ENCODE data around the gene ATCAY. TPM values are rescaled to one million over a fixed set of nuclear protein-coding genes. Genes with fewer than 3 reads are reported as not detected.
"Not testable (repeated sequence)": the region's sequence is repeated elsewhere in the genome, so short reads cannot be mapped to it uniquely, and the experiment has no call there.

ATCAY gene
- polyA plus RNA-seq, 2 of the 4 experiments (the other 2 are of a cell fraction): 0.06 TPM; not detected in 1

DNA sequence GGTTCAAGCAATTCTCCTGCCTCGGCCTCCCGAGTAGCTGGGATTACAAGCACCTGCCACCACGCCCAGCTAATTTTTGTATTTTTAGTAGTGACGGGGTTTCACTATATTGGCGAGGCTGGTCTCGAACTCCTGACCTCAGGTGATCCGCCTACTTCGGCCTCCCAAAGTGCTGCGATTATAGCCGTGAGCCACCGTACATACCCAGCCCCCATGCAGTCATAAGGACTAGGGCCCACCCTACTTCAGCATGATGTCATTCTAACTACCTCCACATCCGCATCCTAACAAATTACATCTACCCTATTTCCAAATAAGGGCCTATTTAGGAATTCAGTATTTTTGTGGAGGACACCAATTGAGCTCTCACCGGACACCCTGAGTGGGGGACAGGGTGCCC, 74.8 kb downstream of the ATCAY start:
- H3K4me3 ChIP-seq; ATAC-seq; H3K9me3 ChIP-seq; H3K4me1 ChIP-seq; H3K27ac ChIP-seq; FAIRE-seq; DNase-seq (ENCODE audit: low read depth in 1 of 2, low spot score in 1 of 2); POLR2A ChIA-PET; H3K4me2 ChIP-seq: not testable (repeated sequence)
- TF ChIP-seq POLR2AphosphoS2 (conservative IDR thresholded peaks at IDR 0.05; ENCODE audit: low read length): 0 out of 2 replicates have a peak, but pooled peaks have one; percentile 26
- 91% methylated on average over 12 of the region's 13 CpGs for WGBS (ENCODE audit: missing lambda C conversion rate)
- CTCF ChIA-PET: interaction anchor here (1.0 kb wide), 1 partner anchor 134 kb away, joined by 4 read pairs; no protein-coding TSS in a partner anchor

DNA sequence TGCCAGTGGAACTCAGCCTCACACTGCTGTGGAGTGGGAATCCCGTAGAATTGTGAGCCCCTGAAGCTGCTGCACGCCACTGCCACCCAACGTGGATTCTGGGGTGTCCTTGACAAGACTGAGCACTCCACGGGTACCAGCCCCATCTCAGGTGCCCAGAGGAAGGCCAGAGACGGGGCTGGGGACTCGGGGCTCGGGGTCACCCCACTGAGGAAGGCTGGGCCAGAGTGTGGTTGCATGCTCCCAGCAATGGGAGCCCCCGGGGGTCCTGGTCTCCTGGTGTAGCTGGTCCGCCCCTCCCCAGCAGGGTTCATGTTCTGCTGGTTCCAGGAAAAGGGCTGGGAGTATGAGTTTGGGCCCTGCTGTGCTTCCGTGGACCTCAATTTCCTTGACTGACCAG, 75.2 kb downstream of the ATCAY start:
- Histone ChIP-seq H3K4me1 (peaks cover 5% of the 10 kb centered on the region; the same call in 1 of the 3 replicates), H3K27ac (no peak overlapping the region), H3K9me3 (no peaks in the 10 kb centered on the region), H3K4me2 (no peak overlapping the region), H3K4me3 (no peak overlapping the region)
- no peak for DNase-seq (ENCODE audit: low read depth in 1 of 2, low spot score in 1 of 2)
- TF ChIP-seq FOXS1 (CRISPR knock-in tag; IDR thresholded peaks at IDR 0.05) (no peak), RFX5 (IDR thresholded peaks at IDR 0.05) (no peak), NR3C1 (IDR thresholded peaks at IDR 0.05) (no peak)
- FAIRE-seq: no peak
- ATAC-seq: no peak
- POLR2A ChIA-PET: no interaction called here
- CTCF ChIA-PET: no interaction called here
- WGBS (ENCODE audit: missing lambda C conversion rate): no CpG with 5 or more reads among the region's 10 CpGs

DNA sequence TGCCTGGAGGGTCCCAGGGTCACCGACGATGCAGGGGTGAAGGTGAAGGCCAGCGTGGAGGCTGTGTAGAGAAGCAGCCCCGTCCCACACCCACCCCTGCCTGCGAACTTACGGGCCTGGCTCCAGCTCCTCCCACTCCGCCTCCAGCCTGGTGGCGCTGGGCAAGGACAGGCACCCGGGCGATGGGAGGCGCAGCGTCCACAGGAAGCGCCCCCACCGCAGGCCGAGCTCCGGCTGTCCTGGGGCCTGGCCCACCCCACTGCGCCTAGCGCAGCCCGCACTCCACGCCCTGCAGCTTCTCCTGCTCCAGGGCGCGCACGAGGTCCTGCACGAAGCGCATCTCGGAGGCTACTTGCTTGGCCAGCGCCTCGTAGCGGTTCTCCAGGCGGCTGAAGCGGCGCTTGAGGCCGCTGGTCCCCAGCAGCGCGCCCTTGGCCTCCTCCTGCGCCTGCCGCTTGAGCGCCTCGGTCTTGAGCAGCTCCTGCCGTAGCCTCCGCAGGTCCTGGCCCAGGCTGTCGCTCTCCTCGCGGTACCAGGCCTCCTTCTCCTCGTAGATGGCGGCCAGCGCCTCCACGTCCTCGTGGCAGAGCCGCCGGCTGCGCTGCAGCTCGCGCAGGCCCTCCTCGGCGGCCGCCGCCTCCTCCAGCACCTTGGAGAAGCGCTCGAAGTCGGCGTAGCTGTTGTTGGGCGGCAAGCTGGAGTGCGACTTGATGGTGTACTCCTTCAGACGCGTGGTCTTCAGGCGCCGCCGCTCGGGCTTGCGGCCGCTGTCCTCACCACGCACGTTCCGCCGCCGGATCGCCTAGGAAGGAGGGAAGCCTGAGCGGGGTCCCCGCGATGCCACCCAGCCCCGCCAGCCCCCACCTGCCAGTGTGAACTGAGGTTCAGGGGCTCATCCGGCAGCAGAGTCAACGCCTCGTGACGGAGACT, 78.6 kb downstream of the ATCAY start:
- no peak for FAIRE-seq

DNA sequence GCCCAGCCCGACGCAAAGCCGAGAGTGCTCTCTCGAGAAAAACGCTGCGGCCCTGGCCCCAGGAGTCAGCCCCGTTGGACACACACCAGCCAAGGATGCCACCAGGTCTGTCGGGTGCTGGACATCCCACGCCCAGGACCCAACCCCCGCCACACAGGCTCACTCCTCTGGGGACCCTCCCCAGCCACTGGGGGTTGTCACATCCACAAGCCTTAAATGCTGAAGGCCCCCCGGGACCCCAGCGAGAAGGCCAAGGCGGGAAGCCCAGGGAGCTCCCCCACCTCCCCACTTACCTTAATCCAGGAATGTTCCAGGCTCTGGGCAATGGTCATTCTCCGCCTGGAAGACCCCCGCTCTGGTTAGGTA, 79.3 kb downstream of the ATCAY start:
- no peak overlapping the region for H3K27ac ChIP-seq
- POLR2A ChIA-PET: no interaction called here
- H3K9me3 ChIP-seq: no peaks in the 10 kb centered on the region
- H3K4me1 ChIP-seq: no peaks in the 10 kb centered on the region
- no peak overlapping the region for H3K4me3 ChIP-seq
- H3K4me2 ChIP-seq: no peak overlapping the region
- 93% methylated on average over 8 of the region's 15 CpGs for WGBS (ENCODE audit: missing lambda C conversion rate)
- TF ChIP-seq FOSB (CRISPR knock-in tag; IDR thresholded peaks at IDR 0.05) (no peak), CEBPB (IDR thresholded peaks at IDR 0.05) (no peak), CHD2 (IDR thresholded peaks at IDR 0.05; ENCODE audit: low read length, partially characterized antibody) (no peak), EHMT2 (IDR thresholded peaks at IDR 0.05; ENCODE audit: low read depth) (no peak), RCOR1 (IDR thresholded peaks at IDR 0.05; ENCODE audit: low read depth, low read length) (no peak), NFE2L2 (conservative IDR thresholded peaks at IDR 0.05; ENCODE audit: low read length) (no peak)
- TF ChIP-seq, protein P1, sequence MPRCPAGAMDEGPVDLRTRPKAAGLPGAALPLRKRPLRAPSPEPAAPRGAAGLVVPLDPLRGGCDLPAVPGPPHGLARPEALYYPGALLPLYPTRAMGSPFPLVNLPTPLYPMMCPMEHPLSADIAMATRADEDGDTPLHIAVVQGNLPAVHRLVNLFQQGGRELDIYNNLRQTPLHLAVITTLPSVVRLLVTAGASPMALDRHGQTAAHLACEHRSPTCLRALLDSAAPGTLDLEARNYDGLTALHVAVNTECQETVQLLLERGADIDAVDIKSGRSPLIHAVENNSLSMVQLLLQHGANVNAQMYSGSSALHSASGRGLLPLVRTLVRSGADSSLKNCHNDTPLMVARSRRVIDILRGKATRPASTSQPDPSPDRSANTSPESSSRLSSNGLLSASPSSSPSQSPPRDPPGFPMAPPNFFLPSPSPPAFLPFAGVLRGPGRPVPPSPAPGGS (IDR thresholded peaks at IDR 0.05): no peak
- TF ChIP-seq, protein P2, sequence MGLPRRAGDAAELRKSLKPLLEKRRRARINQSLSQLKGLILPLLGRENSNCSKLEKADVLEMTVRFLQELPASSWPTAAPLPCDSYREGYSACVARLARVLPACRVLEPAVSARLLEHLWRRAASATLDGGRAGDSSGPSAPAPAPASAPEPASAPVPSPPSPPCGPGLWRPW (IDR thresholded peaks at IDR 0.05): no peak
- TF ChIP-seq, protein P3, sequence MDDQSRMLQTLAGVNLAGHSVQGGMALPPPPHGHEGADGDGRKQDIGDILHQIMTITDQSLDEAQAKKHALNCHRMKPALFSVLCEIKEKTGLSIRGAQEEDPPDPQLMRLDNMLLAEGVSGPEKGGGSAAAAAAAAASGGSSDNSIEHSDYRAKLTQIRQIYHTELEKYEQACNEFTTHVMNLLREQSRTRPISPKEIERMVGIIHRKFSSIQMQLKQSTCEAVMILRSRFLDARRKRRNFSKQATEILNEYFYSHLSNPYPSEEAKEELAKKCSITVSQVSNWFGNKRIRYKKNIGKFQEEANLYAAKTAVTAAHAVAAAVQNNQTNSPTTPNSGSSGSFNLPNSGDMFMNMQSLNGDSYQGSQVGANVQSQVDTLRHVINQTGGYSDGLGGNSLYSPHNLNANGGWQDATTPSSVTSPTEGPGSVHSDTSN (IDR thresholded peaks at IDR 0.05): no peak
- TF ChIP-seq, protein P4, sequence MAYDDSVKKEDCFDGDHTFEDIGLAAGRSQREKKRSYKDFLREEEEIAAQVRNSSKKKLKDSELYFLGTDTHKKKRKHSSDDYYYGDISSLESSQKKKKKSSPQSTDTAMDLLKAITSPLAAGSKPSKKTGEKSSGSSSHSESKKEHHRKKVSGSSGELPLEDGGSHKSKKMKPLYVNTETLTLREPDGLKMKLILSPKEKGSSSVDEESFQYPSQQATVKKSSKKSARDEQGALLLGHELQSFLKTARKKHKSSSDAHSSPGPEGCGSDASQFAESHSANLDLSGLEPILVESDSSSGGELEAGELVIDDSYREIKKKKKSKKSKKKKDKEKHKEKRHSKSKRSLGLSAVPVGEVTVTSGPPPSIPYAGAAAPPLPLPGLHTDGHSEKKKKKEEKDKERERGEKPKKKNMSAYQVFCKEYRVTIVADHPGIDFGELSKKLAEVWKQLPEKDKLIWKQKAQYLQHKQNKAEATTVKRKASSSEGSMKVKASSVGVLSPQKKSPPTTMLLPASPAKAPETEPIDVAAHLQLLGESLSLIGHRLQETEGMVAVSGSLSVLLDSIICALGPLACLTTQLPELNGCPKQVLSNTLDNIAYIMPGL (CRISPR knock-in tag; IDR thresholded peaks at IDR 0.05; ENCODE audit: borderline replicate concordance): no peak
- ATAC-seq: no peak
- CTCF ChIA-PET: interaction anchor here (1.0 to 1.8 kb wide), 3 partner anchors 137 to 180 kb away, joined by 4 read pairs; no protein-coding TSS in a partner anchor
- no peak for FAIRE-seq
- no peak for DNase-seq (ENCODE audit: low read depth in 1 of 2, low spot score in 1 of 2)

More for the DNA sequence above, 78.6 kb downstream of the ATCAY start:
- CTCF ChIA-PET: interaction anchor here (1.0 to 1.8 kb wide), 2 partner anchors 138 to 181 kb away, joined by 4 read pairs; no protein-coding TSS in a partner anchor
- 97% methylated on average over 43 of the region's 86 CpGs for WGBS (ENCODE audit: missing lambda C conversion rate)
- Histone ChIP-seq H3K27ac (no peak overlapping the region), H3K4me2 (no peak overlapping the region), H3K9me3 (no peaks in the 10 kb centered on the region), H3K4me3 (no peak overlapping the region), H3K4me1 (no peaks in the 10 kb centered on the region)
- DNase-seq (ENCODE audit: low read depth in 1 of 2, low spot score in 1 of 2) (no peak), ATAC-seq (0 out of 6 replicates have a peak, but pooled peaks of 1 of the 2 experiments have one; percentile 10)
- POLR2A ChIA-PET: no interaction called here
- TF ChIP-seq ESRRA (IDR thresholded peaks at IDR 0.05; ENCODE audit: borderline replicate concordance, low read length) (no peak), FOXS1 (CRISPR knock-in tag; IDR thresholded peaks at IDR 0.05) (no peak), EHMT2 (IDR thresholded peaks at IDR 0.05; ENCODE audit: low read depth) (no peak), HOXA7 (CRISPR knock-in tag; IDR thresholded peaks at IDR 0.05) (no peak), KDM1A (IDR thresholded peaks at IDR 0.05; ENCODE audit: low read depth) (no peak)
- TF ChIP-seq, protein P5, sequence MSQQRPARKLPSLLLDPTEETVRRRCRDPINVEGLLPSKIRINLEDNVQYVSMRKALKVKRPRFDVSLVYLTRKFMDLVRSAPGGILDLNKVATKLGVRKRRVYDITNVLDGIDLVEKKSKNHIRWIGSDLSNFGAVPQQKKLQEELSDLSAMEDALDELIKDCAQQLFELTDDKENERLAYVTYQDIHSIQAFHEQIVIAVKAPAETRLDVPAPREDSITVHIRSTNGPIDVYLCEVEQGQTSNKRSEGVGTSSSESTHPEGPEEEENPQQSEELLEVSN (IDR thresholded peaks at IDR 0.05; ENCODE audit: borderline replicate concordance, low read depth): no peak
- TF ChIP-seq, protein P6, sequence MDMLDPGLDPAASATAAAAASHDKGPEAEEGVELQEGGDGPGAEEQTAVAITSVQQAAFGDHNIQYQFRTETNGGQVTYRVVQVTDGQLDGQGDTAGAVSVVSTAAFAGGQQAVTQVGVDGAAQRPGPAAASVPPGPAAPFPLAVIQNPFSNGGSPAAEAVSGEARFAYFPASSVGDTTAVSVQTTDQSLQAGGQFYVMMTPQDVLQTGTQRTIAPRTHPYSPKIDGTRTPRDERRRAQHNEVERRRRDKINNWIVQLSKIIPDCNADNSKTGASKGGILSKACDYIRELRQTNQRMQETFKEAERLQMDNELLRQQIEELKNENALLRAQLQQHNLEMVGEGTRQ (IDR thresholded peaks at IDR 0.05): no peak

Measured in A549 (cell line).